Hepatocyte (in vitro differentiated cells): Measurements from ENCODE around the gene RAB26. TPM values are rescaled to one million over a fixed set of nuclear protein-coding genes. Genes with fewer than 3 reads are reported as not detected.

Experiments
- DNase-seq: peaks from one replicate; pipeline ENCODE4 v3.0.0-alpha.2; 2016; ENCODE audit warnings: low spot score
- H2AFZ ChIP-seq: fragments of 200-600 bp; sonication (generic); 2 replicates; pipeline ENCODE4 v1.6.0; 2016; ENCODE audit warnings: antibody characterized with exemption, mild to moderate bottlenecking
- H3K27ac ChIP-seq: fragments of 200-600 bp; sonication (generic); 2 replicates; pipeline ENCODE4 v1.5.1; 2016; ENCODE audit warnings: mild to moderate bottlenecking
- H3K27me3 ChIP-seq: fragments of 200-600 bp; sonication (generic); 2 replicates; pipeline ENCODE4 v1.6.1; 2016
- H3K36me3 ChIP-seq: fragments of 200-600 bp; sonication (generic); replicated peaks from 2 replicates; pipeline ENCODE4 v1.5.1; 2016; ENCODE audit warnings: low read depth; ENCODE audit not compliant: insufficient read depth
- H3K4me1 ChIP-seq: fragments of 200-600 bp; sonication (generic); 2 replicates; pipeline ENCODE4 v1.5.1; 2016; ENCODE audit warnings: mild to moderate bottlenecking, moderate library complexity; ENCODE audit not compliant: insufficient read depth
- H3K4me2 ChIP-seq: fragments of 200-600 bp; sonication (generic); 2 replicates; pipeline ENCODE4 v1.6.0; 2016
- H3K4me3 ChIP-seq: fragments of 200-600 bp; sonication (generic); 2 replicates; pipeline ENCODE4 v1.5.1; 2016; ENCODE audit warnings: mild to moderate bottlenecking
- H3K79me2 ChIP-seq: fragments of 200-600 bp; sonication (generic); 2 replicates; pipeline ENCODE4 v1.6.0; 2017; ENCODE audit warnings: mild to moderate bottlenecking
- H3K9me2 ChIP-seq: fragments of 200-600 bp; sonication (generic); replicated peaks from 2 replicates; pipeline ENCODE4 v1.6.0; 2017; ENCODE audit warnings: mild to moderate bottlenecking; ENCODE audit not compliant: insufficient read depth
- H3K9me3 ChIP-seq: fragments of 200-600 bp; sonication (generic); 2 replicates; pipeline ENCODE4 v1.5.1; 2016; ENCODE audit warnings: low read depth, mild to moderate bottlenecking
- H4K20me1 ChIP-seq: fragments of 200-600 bp; sonication (generic); 2 replicates; pipeline ENCODE4 v1.6.0; 2016; ENCODE audit warnings: mild to moderate bottlenecking; ENCODE audit not compliant: insufficient read depth, poor library complexity, severe bottlenecking
- EZH2 ChIP-seq: fragments of 200-600 bp; sonication (generic); IDR thresholded peaks from 2 replicates; pipeline ENCODE4 v1.6.1; 2016; ENCODE audit warnings: antibody characterized with exemption, mild to moderate bottlenecking, borderline replicate concordance
- EZH2phosphoT487 ChIP-seq: fragments of 200-600 bp; sonication (generic); IDR thresholded peaks from one replicate; pipeline ENCODE4 v1.6.1; 2018; ENCODE audit warnings: antibody characterized with exemption, mild to moderate bottlenecking, low read depth, moderate library complexity; ENCODE audit not compliant: unreplicated experiment, severe bottlenecking
- WGBS: methylation state at CpG from one replicate; pipeline ENCODE4 v1.1.6; 2016; ENCODE audit warnings: low lambda C conversion rate; ENCODE audit errors: missing lambda C conversion rate; 5-methylcytosine and 5-hydroxymethylcytosine counted together
- polyA plus RNA-seq: library from polyadenylated mRNA; unstranded; fragments of >200 nt; fragmentation: Nextera tagmentation; extraction: Ambion mirVana; gene quantifications from 2 replicates; pipeline ENCODE4 v1.2.1, GENCODE V29; 2016
- total RNA-seq: library from RNA; depleted of rRNA; stranded (reverse); fragments of >200 nt; gene quantifications from 2 replicates; pipeline ENCODE4 v1.2.3, GENCODE V29; 2014
- TF ChIP-seq, protein P1 (sequence below): fragments of 200-600 bp; sonication (generic); IDR thresholded peaks from 2 replicates; pipeline ENCODE4 v1.5.1; 2016; ENCODE audit warnings: antibody characterized with exemption, mild to moderate bottlenecking; ENCODE audit not compliant: poor library complexity

Gene RAB26
- total and polyA plus RNA-seq, 2 experiments from 2014 or later = 8.3 to 15.0 TPM

DNA sequence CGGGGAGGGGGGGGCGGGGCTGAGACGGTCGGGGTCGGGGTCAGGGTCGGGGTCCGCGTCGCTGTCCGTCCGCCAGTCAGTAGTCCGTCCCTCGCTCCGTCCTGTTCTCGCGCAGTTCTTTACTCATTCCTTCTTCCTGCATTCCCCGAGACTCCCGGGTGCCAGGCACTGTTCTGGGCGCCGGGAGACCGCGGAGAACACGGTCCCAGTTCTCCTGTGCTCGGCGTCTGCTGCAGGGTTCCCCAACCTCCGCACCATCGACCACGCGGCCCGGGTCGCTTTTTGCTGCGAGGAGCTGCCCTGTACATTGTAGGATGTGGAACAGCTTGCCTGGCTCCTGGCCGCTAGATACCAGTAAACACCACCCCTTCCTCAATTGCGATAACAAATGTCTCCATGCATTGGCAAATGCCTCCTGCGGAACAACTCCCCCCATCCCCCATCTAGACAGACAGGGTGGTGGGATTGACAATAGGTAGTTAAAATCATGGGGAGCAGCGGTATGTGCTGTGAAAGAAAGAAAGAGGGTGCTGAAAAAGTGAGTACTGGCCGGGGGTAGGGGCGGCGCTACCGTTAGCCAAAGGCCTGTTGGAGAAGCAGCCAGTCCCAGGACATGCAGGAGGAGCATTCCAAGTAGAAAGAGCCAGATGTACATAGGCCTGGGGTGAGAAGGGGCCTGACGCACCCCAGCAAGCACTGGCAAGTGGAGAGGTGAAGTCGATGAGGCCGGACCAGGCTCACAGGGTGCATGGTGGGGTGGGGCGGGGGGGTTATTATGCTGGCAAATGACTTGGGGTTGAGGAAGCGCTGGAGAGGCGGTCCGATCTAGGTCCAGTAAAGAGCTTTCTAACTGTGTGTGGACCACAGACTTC is 7.8 kb downstream of the RAB26 start:
- peak; percentile 64 for DNase-seq
- Histone ChIP-seq H2AFZ (no peak overlapping the region), H3K4me1 (peaks cover 48% of the 10 kb centered on the region)

DNA sequence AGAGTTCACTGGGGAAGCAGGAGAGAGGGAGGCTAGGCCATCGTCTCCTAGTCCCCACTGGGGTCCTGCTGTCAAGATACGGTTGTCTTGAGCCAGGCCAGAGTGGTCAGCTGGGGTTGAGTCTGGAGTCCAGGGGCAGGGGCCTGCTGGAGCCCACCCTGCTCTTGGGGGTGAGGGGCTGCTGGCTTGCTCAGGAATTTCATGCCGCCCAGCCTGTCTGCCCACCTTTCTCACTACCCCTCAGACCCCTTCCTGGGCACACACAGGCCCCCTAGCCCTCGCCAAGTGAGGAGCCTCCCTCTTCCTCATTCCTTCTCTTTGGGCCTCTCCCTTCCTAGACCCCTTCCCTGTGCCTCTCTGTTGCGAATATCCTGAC is 8.4 kb downstream of the RAB26 start:
- Histone ChIP-seq H3K4me2 (peak overlapping the region; percentile 95), H3K4me1 (peaks cover 47% of the 10 kb centered on the region), H3K4me3 (peak overlapping the region; percentile 95), H4K20me1 (peaks cover 68% of the 10 kb centered on the region), H3K79me2 (peaks cover 90% of the 10 kb centered on the region), H2AFZ (no peak overlapping the region), H3K9me3 (no peaks in the 10 kb centered on the region), H3K27me3 (no peaks in the 10 kb centered on the region), H3K9me2 (no peaks in the 10 kb centered on the region), H3K36me3 (no peaks in the 10 kb centered on the region), H3K27ac (peak overlapping the region; percentile 56)
- TF ChIP-seq EZH2 = no peak
- no peak for TF ChIP-seq EZH2phosphoT487
- TF ChIP-seq, protein P1, sequence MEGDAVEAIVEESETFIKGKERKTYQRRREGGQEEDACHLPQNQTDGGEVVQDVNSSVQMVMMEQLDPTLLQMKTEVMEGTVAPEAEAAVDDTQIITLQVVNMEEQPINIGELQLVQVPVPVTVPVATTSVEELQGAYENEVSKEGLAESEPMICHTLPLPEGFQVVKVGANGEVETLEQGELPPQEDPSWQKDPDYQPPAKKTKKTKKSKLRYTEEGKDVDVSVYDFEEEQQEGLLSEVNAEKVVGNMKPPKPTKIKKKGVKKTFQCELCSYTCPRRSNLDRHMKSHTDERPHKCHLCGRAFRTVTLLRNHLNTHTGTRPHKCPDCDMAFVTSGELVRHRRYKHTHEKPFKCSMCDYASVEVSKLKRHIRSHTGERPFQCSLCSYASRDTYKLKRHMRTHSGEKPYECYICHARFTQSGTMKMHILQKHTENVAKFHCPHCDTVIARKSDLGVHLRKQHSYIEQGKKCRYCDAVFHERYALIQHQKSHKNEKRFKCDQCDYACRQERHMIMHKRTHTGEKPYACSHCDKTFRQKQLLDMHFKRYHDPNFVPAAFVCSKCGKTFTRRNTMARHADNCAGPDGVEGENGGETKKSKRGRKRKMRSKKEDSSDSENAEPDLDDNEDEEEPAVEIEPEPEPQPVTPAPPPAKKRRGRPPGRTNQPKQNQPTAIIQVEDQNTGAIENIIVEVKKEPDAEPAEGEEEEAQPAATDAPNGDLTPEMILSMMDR = no peak
- WGBS = 71% methylated on average over 5 of the region's 5 CpGs
- no peak for DNase-seq

More for the DNA sequence above, 7.8 kb downstream of the RAB26 start:
- no peak for TF ChIP-seq EZH2
- TF ChIP-seq, protein P1 = no peak
- TF ChIP-seq EZH2phosphoT487 = no peak
- WGBS = 7% methylated on average over 36 of the region's 47 CpGs
- Histone ChIP-seq H3K4me3 (peak overlapping the region; percentile 95), H3K36me3 (no peaks in the 10 kb centered on the region), H3K9me2 (no peaks in the 10 kb centered on the region), H3K4me2 (peak overlapping the region; percentile 95), H3K79me2 (peaks cover 90% of the 10 kb centered on the region), H3K9me3 (no peaks in the 10 kb centered on the region), H4K20me1 (peaks cover 74% of the 10 kb centered on the region), H3K27me3 (no peaks in the 10 kb centered on the region), H3K27ac (peak overlapping the region; percentile 56)

DNA sequence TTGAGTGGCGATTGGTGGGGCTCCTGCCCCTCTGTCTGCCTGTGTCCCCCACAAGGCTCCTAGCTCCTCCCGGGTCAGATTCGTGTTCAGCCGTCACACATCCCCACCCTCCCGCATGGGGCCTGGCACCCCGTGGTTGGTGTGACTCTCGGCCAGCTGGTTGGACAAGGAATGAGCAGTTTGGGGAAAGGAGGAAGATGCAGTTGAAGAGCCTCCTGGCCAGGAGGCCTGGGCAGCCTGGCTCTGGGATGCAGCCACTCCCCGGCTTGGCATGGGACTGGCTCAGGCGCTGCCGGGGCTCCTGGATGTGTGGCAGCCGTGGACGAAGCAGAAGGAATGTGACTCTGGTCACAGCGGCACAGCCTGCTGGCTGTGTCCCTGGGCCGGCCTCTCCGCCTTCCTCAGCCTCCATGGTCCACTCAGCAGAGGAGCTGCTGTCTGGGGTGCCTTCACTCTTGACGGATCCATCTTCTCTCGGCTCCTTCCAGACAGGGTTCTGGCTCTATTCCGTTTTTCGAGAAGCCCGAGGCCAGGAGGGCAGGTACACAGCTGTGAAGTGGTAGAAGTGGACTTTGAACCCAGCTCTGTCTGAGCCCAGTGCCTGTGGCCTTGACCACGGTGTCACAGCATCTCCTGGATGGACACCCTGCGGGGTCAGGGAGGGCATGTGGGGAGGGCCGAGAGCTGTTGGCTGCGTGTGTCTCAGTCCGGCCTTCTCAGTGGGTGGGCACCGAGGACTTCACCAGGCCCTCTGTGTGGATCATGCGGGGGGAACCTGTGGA is 9.2 kb downstream of the RAB26 start:
- no peak overlapping the region for H2AFZ ChIP-seq
- peak overlapping the region; percentile 95 for H3K4me2 ChIP-seq
- no peak overlapping the region for H3K4me3 ChIP-seq
- WGBS = 81% methylated on average over 27 of the region's 27 CpGs
- peaks cover 60% of the 10 kb centered on the region for H4K20me1 ChIP-seq
- H3K27ac ChIP-seq = peak overlapping the region; percentile 56
- no peaks in the 10 kb centered on the region for H3K9me2 ChIP-seq
- H3K36me3 ChIP-seq = no peaks in the 10 kb centered on the region
- H3K9me3 ChIP-seq = no peaks in the 10 kb centered on the region
- no peaks in the 10 kb centered on the region for H3K27me3 ChIP-seq
- TF ChIP-seq, protein P1 = no peak
- TF ChIP-seq EZH2phosphoT487 = no peak
- no peak for TF ChIP-seq EZH2
- peaks cover 90% of the 10 kb centered on the region for H3K79me2 ChIP-seq
- no peak for DNase-seq
- H3K4me1 ChIP-seq = peaks cover 47% of the 10 kb centered on the region
